ENCODE data around the gene MYBPC3. TPM values are rescaled to one million over a fixed set of nuclear protein-coding genes. Genes with fewer than 3 reads are reported as not detected.
A peak's percentile ranks its signal among the peaks of the same experiment; 100 is the strongest.
"Not testable (repeated sequence)": the region's sequence is repeated elsewhere in the genome, so short reads cannot be mapped to it uniquely, and the experiment has no call there.

MYBPC3 gene
- polyA plus RNA-seq, 1 donor, result 0.49 TPM

DNA sequence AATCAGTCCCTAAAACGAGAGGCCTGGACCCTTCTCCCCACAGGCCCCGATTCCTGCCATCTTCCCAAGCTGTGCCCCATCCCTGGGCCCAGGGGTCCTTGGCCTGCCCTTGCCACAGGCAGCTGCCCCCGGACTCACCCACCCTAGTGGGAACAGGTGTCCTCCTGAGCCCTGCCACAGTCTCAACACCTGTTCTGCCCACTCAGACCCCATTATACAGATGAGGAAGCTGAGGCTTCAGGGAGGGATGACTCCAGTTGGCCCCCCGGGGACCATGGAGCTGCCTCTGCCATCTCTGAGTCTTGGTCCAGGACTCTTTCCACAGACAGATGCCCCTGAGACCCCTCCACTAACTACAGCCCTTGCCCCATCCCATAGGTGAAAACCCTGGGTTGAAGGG lies 15.9 kb downstream of the MYBPC3 start:
- no peak for DNase-seq

DNA sequence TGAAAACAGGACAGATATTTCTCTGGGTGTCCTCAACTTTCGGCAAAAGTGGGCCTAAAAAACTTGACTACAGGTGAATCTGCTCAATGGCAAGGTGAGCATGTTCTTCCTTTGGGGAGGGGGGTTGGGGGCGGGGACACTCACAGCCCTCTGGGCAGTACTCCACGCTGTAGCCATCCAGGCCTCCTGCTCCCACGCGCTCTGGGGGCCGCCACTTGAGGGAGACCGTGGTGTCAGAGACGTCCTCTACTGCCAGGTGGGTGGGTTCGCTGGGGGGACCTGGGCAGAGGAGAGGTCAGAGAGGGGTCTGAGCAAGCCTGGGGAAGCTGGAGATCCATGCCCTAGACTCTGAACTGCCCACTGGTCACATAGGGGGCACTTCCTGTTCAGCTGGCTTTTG lies 16.8 kb downstream of the MYBPC3 start:
- DNase-seq, result no peak

DNA sequence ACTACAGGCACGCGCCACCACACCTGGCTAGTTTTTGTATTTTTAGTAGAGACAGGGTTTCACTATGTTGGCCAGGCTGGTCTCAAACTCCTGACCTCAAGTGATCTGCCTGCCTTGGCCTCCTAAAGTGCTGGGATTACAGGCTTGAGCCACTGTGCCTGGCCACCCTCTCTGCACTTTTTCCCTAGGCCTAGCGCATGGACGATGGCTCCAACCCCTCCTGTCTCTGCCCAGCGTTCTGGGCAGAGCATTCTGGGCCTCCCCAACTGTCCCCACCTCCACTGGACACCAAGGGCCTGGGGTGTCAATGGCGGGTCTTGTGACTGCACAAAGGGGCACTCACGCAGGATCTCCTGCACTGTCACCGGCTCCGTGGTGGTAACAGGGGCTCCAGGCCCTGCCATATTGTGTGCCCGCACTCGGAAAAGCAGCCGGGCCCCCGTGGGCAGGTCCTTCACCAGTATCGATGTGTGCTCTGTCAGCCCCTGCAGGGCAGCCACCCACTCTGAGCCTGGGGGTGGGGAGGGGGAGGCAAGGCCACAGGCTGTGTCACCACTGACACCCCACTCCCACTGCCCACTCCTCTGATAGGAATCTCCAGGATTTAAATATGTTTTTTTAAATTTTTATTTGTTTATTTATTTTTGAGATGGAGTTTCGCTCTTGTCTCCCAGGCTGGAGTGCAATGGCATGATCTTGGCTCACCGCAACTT lies 17.6 kb downstream of the MYBPC3 start:
- not testable (repeated sequence) for DNase-seq

DNA sequence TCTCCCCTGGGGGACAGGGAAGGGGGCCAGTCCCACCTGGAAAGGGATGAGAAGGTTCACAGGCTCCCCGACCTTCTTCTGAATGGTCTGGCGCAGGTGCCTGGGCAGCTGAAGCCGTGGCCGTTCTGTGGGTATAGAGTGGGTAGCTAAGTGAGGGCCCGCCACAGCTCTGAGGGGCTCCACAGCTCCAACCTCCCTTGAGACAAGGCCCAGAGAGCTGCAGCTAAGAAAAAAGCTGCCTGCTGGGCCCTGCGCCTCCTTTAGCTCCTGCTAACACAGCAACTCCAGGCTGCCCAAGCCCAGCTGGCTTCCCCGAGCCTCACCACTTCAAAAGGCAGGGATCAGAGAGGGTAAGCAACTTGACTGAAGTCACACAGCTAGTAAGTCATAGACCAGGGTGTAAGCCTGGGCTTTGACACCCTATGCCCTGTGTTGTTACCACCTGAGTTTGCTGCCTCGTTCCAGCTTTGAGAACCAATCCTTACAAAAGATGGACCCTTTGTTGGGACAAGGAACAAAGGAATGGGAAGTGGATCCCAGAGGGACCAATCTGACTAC lies 18.5 kb downstream of the MYBPC3 start:
- DNase-seq, result no peak

DNA sequence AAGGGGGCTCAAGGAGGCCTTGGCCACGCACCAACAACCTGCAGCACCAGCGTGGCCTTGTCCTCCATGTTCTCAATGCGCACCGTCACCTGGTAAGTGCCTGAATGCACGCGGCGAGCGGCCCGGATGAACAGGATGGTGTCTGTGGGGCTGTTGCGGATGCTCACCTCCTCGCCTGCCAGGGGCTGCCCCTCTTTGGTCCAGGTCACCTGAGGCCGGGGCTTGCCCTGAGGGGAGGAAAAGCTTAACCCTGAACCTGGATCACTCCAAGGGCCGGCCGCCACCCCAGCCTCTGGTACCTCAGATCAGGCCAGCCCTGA lies 19.0 kb downstream of the MYBPC3 start:
- no peak for DNase-seq

DNA sequence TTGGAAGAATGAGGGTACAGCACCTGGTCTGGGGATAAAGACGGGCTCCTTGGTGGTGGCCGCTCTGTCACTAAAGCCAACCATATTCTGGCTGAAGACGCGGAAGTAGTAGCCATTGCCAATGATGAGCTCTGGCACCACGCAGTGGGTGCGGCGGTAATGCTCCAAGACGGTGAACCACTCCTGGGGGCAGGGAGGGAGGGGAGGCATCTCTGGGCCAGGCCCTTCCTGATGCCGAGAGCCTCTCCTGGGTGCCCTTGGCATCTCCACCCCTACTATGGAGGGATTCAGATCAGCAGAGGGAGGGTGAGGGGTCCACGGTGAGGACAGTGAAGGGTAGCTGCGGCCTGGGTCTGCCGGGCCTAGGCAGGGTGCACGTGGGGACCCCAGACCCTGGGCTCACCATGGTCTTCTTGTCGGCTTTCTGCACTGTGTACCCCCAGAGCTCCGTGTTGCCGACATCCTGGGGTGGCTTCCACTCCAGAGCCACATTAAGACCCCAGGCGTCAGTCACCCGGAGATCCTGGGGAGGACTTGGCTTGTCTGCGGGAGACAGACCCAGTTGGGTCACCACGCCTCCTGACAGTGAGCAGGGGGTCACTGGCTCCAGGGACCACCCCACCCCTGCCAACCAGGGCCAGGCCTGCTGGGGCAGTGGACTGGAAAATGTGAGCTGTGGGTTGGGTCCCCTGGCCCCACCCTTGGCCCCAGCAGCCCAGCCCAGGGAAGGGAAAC lies 19.5 kb downstream of the MYBPC3 start:
- no peak for DNase-seq

DNA sequence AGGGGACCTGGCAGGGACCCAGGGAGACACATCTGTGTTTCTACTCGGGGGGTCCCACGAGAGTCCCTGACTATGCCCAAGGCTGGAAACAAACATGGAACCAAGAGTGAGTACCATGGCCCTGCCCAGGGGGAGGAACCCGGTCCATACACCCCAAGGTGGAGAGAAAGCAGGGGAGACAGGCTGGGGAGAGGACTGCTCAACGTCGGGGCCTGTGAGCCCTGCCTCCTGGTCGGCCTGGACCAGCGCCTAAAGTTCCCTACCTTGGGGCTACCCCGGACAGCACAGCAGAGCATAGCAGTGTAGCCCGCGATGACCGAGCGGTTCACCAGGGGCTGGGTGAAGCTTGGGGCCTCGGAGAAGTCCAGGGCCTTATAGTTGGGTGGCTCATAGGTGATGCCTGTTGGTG lies 20.2 kb downstream of the MYBPC3 start:
- no peak for DNase-seq

DNA sequence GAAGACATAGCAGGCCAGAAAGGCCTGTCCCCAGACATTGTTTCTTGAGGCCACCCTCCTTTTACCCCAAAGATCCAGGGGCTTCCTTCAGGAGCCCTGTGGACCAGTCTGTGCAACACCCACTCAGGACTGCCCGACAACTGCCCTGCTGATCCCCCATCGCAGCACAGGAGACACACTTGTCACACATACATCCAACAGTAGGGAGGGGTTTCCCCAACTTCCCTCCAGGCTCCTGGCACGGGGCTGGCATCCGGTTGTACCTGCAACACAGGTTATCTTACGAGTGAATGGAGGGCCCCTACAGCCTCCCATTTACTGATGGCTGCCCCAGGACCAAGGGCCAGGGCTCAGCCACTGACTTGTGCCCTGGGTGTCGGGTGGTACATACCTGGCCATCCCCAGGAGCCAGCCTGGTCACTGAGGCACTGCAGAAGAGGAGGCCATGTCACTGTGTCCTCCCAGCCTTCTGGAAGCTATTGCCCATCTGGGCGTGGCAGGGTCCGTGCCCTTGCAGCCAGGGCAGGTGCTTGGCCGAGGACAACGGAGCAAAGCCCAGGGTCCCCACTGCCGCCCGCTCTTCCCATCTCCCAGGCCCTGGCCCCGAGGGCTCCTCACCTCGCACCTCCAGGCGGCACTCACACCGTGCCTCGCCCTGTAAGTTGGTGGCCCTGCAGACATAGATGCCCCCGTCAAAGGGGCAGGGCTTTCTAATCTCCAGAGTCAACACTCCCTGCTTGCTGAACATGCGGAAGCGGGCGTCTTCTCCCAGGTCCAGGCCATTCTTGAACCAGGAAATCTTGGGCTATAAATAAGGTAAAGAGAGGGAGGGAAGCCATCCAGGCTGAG lies 20.8 kb downstream of the MYBPC3 start:
- DNase-seq, result no peak

DNA sequence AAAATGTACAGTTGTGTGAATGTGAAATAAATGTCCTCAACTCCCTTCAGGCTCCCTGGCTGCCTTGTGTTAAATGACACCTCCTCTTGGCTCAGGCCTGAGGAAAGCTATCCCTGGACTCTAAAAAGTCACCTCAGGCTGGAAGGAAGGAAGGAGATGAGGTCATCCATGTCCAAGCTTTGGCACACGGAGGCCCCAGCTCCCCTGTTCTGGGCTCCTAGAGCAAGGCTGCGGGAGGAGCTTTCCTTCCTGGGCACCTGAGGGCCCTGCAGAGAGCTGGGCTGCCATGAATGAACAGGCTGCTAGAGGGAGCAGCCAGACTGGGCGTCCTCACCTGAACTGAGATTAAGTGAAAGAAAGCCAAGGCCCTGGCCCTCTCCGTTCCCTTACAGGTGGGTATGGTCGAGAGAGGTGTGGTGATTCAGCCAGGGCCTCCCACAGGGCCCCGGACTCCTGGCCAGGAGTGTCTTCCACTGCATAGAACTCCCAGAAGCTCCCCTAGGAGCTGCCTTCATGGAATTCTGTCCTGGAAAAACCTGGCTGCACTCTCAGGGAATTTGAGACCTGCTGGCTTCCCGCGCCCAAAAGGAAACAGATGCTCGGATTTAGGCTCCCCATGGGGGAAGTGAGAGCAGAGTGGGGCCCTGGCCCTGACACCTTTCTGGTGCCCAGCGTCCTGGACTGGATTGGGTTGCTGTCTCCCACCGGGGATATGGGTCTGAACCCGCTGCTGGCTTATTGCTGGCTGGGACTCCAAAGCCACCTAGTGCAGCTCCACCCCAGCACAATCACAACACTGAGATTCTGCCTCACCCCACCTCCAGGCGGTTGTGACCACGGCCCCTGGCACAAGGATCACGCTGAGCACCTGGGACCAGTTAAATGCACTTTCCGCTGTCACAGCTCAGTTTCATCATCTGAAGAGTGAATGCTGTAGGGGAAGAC lies 22.2 kb downstream of the MYBPC3 start:
- peak; percentile 33 for DNase-seq

DNA sequence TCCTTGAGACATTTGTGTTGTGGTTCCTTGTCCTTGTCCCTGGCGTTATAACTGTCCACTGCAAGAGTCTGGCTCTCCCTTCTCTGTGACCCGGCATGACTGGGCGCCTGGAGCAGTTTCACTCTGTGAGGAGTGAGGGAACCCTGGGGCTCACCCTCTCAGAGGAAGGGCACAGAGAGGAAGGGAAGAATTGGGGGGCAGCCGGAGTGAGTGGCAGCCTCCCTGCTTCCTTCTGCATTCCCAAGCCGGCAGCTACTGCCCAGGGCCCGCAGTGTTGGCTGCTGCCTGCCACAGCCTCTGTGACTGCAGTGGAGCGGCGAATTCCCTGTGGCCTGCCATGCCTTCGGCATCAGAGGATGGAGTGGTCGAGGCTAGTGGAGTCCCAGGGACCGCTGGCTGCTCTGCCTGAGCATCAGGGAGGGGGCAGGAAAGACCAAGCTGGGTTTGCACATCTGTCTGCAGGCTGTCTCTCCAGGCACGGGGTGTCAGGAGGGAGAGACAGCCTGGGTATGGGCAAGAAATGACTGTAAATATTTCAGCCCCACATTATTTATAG lies 23.0 kb downstream of the MYBPC3 start:
- DNase-seq, result no peak

DNA sequence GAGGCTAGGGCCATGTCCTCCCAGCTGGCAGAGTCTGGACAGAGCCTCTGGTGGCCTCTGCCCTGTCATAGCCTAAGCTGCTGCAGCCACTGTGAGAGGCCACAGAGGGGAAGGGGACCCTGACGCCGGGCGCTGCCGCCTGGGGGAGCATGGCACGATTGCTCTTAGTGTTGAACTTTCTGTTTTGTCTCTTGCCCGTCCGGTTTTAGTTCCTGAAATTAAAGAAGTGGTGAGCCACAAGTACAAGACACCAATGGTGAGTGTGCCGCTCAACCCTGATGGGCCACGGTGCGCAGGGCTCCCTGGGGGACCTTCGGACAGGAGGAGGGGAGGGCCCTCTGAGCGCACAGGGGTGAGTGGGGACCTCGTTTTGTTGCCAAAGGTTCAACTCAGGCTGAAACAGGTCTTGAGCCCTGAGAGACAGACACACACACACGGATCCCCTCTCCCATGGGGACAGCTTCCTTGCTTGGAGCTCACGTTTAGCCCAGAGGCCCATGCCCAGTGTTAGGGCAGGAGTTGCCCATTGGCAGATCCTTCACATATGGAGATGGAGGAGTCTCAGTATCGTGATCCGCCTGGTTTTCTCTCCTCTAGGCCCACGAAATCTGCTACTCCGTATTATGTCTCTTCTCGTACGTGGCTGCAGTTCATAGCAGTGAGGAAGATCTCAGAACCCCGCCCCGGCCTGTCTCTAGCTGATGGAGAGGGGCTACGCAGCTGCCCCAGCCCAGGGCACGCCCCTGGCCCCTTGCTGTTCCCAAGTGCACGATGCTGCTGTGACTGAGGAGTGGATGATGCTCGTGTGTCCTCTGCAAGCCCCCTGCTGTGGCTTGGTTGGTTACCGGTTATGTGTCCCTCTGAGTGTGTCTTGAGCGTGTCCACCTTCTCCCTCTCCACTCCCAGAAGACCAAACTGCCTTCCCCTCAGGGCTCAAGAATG lies 23.8 kb downstream of the MYBPC3 start:
- DNase-seq, result no peak

DNA sequence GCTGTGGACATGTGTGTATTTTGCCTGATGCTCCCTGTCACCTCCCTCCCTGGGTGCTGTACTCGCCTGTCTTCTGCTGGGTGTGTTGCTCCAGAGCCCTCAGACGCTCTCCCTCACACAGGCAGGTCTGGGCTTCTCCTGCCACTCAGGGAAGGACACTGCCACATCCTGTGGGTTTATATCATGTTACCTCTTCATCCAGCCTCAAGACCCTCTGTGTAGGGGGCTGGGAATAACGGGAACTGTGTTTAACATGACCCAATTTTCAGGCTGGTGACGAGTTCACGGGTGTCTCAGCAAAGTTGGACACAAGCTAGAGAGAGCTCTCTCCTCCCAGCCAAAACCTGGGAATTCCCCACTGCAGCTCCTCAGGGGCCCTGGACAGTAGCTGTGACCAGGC lies 24.6 kb downstream of the MYBPC3 start:
- no peak for DNase-seq

DNA sequence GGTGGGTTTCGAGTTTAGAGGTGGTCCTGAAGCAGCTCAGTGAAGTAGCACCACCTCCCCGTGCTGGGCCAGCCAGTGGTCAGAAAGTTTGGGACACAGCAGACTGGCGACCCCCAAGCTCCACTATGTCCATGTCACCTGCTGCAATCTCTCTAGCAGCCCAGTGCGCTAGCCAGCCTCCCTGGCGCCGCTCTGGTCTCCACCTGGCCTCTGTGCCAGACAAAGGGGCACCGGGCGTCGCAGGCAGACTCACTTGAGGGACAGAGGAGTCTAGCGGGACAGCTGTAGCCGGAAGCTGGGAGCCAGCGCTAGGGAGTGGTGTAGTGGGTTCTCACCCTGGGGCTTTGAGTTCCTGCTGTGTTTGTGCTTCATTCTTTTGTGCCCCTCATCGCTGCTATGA lies 25.5 kb downstream of the MYBPC3 start:
- no peak for DNase-seq

DNA sequence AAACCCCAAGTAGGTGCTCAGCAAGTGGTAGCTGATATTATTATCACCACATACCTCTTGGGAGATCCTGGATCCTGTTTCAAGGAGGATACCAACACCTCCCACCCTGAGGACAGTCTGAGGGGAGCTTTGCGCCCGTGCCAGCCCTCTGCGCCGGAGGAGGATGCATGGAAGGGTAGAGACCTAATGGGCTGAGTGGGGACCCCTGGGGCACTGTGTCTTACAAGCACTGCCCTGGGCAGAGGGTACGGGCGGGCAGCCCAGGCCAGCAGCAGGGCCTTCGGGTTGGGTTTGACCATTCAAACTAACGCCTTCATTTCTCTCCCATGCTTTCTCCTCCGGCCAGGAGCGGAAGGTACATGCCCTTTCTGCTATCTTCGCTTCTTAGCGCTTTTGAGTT lies 26.3 kb downstream of the MYBPC3 start:
- DNase-seq, result no peak

DNA sequence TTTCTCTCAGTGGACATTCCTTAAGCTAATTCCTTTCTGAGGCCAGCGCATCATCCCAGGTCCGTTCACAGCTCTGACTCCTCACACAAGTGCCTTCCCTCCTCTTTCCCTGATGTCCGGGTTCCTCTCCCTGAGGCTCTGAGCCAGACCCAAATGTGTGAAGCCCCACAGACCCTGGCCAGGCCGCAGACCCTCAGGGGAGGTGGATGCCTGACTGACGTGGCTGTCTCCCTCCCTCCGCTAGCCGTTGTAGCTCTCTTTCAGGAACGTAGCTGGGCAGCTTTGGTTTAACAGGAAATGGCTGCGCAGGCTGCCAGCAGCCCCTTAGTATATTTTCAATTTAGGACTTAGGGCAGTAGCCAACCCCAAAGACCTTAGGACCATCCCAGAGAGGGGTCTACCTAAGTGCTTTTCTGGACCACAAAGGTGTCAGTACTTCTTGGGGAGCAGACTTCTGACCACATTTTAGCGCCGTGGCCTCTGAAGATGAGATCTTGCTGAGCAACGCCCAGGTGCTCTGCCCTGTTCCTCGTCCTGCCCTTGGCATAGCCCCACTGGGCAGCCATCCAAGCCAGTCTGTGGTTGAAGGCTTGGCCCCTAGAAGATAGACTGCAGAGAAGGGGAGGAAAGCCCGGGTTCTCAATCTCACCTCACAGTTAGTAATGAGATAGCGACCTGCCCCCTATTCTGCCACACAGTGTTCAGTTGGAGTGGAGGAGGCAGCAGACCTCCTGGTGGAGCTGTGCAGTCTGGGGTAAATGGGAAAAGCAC lies 27.0 kb downstream of the MYBPC3 start:
- DNase-seq, result no peak

DNA sequence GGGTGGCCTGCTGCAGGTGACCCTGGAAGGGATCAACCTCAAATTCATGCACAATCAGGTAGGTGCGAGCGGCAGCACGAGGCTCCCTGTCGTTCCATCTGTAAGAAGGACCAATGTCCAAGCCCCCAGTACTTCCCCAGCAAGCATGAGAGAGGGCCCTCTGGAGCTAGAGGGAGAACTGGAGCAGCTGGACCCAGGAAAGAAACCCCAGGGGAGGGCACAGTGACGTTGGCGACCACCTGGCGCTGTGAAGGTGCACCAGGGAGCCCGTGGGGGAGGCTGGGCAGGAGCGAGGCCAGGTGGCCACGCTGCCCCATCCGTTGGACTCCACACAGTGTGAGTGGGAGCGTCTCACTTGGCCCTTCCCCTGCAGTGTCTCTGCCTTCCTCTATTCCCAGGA lies 28.0 kb downstream of the MYBPC3 start:
- no peak for DNase-seq

DNA sequence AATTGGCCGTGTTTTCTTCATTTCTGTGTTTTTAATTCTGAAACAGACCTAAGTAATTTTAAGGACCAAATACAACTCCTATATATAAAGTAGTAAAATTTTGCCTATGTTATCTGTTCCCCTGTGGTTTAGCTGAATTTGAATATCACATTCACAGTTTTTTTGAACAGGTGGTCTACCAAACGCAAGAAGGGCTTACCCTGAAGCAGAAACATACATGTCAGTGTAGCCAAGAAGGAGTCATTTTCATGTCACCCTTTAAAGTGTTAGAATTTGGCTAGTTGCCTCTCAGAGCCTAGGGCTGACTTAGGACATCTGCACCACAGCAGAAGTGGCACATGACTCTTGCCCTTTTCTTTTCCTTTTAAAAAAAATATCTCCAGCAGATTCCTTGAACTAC lies 34.3 kb downstream of the MYBPC3 start:
- no peak for DNase-seq

DNA sequence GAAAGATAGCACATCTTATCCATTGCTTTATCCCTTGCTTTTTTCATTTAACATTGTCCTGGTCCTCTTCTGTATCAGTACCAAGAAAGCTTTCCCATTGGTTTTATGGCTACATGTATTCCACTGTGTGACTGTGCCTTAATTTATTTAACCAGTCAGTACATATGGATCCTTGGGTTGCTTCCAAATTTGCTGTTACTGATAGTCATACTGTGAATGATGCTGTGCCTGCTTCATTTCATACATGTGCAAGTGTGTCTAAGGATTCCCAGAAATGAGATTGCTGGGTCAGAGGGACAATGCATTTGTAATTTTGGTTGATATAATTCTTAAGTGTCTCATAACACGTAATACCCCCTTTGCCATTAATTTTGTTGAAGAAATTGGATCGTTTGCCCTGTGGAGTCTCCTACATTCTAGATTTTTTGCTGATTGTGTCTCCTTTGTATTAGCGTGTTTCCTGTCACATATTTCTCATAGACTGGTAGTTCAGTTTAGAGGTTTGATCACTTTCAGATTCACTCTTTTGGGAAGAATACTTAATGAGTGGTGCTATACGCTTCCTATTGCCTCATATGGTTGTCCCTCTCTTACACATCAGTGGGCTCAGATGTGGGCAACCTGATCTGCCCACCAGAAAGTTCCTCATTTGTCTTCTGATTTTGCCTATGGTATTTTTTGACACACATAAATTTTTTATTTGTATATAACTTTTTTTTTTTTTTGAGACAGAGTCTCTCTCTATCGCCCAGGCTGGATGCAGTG lies 35.3 kb downstream of the MYBPC3 start:
- DNase-seq, result no peak

DNA sequence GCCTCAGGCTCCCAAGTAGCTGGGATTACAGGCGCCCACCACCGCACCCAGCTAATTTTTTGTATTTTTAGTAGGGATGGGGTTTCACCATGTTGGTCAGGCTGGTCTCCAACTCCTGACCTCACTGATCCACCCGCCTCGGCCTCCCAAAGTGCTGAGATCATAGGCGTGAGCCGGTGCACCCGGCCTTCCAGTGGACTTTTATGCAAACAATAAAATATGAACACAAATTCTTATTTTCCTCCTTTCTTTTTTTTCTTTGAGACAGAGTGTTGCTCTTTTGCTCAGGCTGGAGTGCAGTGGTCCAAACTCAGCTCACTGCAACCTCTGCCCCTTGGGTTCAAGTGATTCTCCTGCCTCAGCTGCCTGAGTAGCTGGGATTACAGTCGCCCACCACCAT lies 36.0 kb downstream of the MYBPC3 start:
- not testable (repeated sequence) for DNase-seq

All from hindlimb muscle (tissue), 1 donor.